Measurements from ENCODE around the gene DMRTA2. TPM values are rescaled to one million over a fixed set of nuclear protein-coding genes. Genes with fewer than 3 reads are reported as not detected.

The DMRTA2 gene
- total and polyA plus RNA-seq, 2 of the 8 experiments (the other 6 are each of a cell fraction or from before 2014, with no cell fraction given) = not detected

DNA sequence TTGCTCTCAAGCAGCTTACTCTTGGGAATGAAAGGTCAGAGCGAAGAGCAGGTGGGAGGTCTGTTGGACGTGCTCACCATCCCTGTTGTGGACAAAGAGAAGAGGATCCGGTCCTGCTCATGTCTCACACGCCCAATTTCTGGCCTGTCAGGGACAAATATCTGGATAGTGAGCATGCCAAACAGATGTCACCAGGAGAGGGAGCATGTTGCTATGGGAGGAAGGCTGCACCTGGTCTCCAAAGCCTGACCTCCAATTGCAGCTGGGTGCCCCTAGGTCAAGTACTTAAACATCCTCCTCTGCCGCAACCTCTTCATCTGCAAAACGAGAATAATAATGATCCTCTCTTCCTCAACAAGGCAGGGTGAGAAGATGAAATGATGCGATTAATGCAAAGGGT lies 53.4 kb downstream of the DMRTA2 start:
- Histone ChIP-seq H3K4me3 (ENCODE audit: extremely low read depth in 1 of 4, insufficient read depth in 2 of 4, low read depth in 3 of 4, low read length in 4 of 4) (no peak overlapping the region), H4K91ac (replicated peaks; ENCODE audit: insufficient read length, low read length) (no peak overlapping the region), H2BK5ac (ENCODE audit: low read depth, low read length) (no peak overlapping the region), H3K36me3 (ENCODE audit: control insufficient read depth in 2 of 4, insufficient read depth in 4 of 4, low read length in 3 of 4) (no peaks in the 10 kb centered on the region), H2BK20ac (ENCODE audit: low read length) (no peak overlapping the region), H3K4me1 (replicated peaks in 1 of 4; ENCODE audit: control insufficient read depth in 3 of 4, insufficient read depth in 4 of 4, low read length in 3 of 4) (peaks cover 0 to 2% (median 0%) of the 10 kb centered on the region in 4 experiments; a peak in 1 of 7 replicates), H3K56ac (replicated peaks; ENCODE audit: insufficient read length, low read depth, low read length) (no peak overlapping the region), H3K79me2 (ENCODE audit: control insufficient read depth in 1 of 2, insufficient read depth in 2 of 2, low read length in 2 of 2) (no peaks in the 10 kb centered on the region), H3K4ac (replicated peaks; ENCODE audit: insufficient read length, low read depth, low read length) (no peak overlapping the region), H4K5ac (ENCODE audit: insufficient read length, low read depth, low read length) (no peak overlapping the region), H3K27ac (ENCODE audit: low read depth, low read length) (no peak overlapping the region), H3K27me3 (replicated peaks in 1 of 4; ENCODE audit: control insufficient read depth in 3 of 4, extremely low read depth in 1 of 4, insufficient read depth in 3 of 4, low read length in 3 of 4) (peaks cover 3 to 18% (median 12%) of the 10 kb centered on the region in 4 experiments; a peak in 5 of 7 replicates), H2AFZ (ENCODE audit: low read length) (no peak overlapping the region), H3K9me3 (ENCODE audit: insufficient read depth in 2 of 2, low read depth in 1 of 2, low read length in 1 of 2) (no peaks in the 10 kb centered on the region), H4K20me1 (replicated peaks in 1 of 2; ENCODE audit: control insufficient read depth in 1 of 2, insufficient read depth in 2 of 2, low read length in 2 of 2) (peaks cover 0 to 3% of the 10 kb centered on the region in 2 experiments), H4K8ac (ENCODE audit: extremely low read depth, insufficient read depth, low read length) (no peak overlapping the region), H3K23me2 (ENCODE audit: low read depth, low read length) (peaks cover 8% of the 10 kb centered on the region; the same call in 1 of the 2 replicates), H2BK120ac (replicated peaks; ENCODE audit: low read depth, low read length) (no peak overlapping the region), H3K79me1 (ENCODE audit: low read depth, low read length) (no peaks in the 10 kb centered on the region), H2BK15ac (ENCODE audit: low read length) (no peak overlapping the region), H2BK12ac (ENCODE audit: low read depth, low read length) (no peak overlapping the region), H3K4me2 (ENCODE audit: insufficient read depth in 1 of 2, low read depth in 2 of 2, low read length in 2 of 2) (no peak overlapping the region), H2AK5ac (ENCODE audit: low read depth, low read length) (no peak overlapping the region), H3K23ac (ENCODE audit: insufficient read length) (no peak overlapping the region), H3K18ac (ENCODE audit: extremely low read depth, low read length) (no peak overlapping the region), H3K9ac (replicated peaks in 1 of 4; ENCODE audit: extremely low read depth in 1 of 4, low read depth in 3 of 4, low read length in 3 of 4) (no peak overlapping the region), H3K14ac (ENCODE audit: insufficient read length) (no peak overlapping the region)
- DNase-seq (ENCODE audit: low read depth in 1 of 2, low spot score in 2 of 2) (no peak), FAIRE-seq (no peak)
- ChIA-PET POLR2A (ENCODE audit: partially characterized antibody) (no interaction called here), CTCF (ENCODE audit: partially characterized antibody) (interaction anchor here (0.8 to 4.5 kb wide), 12 partner anchors 9 to 366 kb away, joined by 3 to 43 read pairs (median 4); partner anchors contain the start of gene DMRTA2)
- TF ChIP-seq SIRT6 (IDR thresholded peaks at IDR 0.05; ENCODE audit: low read length) = no peak
- TF ChIP-seq EZH2 (IDR thresholded peaks at IDR 0.05; ENCODE audit: low read depth, low read length, severe bottlenecking) = peak; percentile 16
- peak; percentile 43 to 66 (median 51) for TF ChIP-seq CTCF (IDR thresholded peaks at IDR 0.05; ENCODE audit: control extremely low read depth in 1 of 3, insufficient read depth in 1 of 3, low read depth in 1 of 3, low read length in 3 of 3)
- TF ChIP-seq RAD21 (IDR thresholded peaks at IDR 0.05 in 1 of 2, conservative IDR thresholded peaks at IDR 0.05 in 1 of 2; ENCODE audit: low read depth in 2 of 2, low read length in 2 of 2) = peak; percentile 40 to 63
- WGBS, 2 experiments (ENCODE audit: extremely low coverage in 1 of 2, insufficient coverage in 1 of 2, insufficient read length in 1 of 2, insufficient replicate concordance in 2 of 2, low coverage in 1 of 2, low lambda C conversion rate in 2 of 2, missing lambda C conversion rate in 1 of 2) = 82% methylated on average over 7 of the region's 7 CpGs; no CpG with 5 or more reads in 1 of the 2 experiments

All from H1 (cell line).